VCaP (cell line): ENCODE results near the gene PRKACG.
"Not testable (repeated sequence)": the region's sequence is repeated elsewhere in the genome, so short reads cannot be mapped to it uniquely, and the experiment has no call there.

Experiments
- H3K27ac ChIP-seq: fragments of 450-650 bp; 2 replicates; pipeline ENCODE4 v1.5.1; 2017
- CTCF ChIP-seq: fragments of 450-650 bp; conservative IDR thresholded peaks from 2 replicates; pipeline ENCODE4 v1.5.1; 2017; ENCODE audit warnings: mild to moderate bottlenecking, moderate library complexity

Gene PRKACG

DNA sequence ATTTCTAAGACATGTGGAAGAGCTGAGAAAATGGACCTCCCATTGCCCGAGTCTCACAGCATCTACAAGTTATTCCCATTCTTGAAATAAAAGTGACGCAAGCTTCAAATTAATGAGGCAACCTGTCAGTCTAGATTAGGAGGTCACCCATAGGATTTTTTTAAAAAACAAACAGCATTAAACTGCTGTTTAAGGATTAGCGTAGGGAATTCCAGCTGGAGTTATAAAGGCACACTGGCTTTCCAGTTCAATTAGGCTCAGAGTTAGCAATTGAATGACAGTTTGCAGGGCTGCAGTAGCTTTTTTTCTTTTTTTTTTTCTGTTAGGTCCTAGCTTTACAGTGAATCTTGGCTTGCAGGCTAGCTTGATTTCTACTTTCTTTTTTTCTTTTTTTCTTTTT is 16.2 kb downstream of the PRKACG start:
- H3K27ac ChIP-seq = no peak overlapping the region
- no peak for TF ChIP-seq CTCF

DNA sequence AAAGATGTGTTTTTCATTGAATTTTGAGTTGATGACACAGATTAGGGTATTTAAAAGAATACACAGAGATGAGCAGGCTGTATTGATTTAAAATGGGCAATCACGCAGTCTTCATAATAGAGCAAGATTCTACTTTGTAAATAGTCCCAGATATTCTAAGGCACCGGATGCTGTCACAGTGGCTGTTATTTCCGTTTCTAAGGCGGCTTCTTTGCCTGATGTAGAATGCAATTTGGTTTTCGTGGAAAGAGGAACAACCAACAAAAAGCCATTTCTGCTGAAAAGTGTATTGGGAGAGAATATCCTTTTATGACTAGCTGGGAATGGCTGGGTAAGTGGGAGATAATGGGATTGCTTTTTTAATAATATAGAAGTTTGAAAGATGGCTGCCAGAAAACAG is 17.5 kb downstream of the PRKACG start:
- H3K27ac ChIP-seq = no peak overlapping the region
- TF ChIP-seq CTCF = no peak

- TF ChIP-seq CTCF = no peak
- H3K27ac ChIP-seq = no peak overlapping the region
These were observed 18.1 kb downstream of the PRKACG start for GRCh38 chr9:68995776-68996175.

GRCh38 chr9:68991457-68991856 is 22.5 kb downstream of the PRKACG start:
- no peak overlapping the region for H3K27ac ChIP-seq
- no peak for TF ChIP-seq CTCF

- not testable (repeated sequence) for H3K27ac ChIP-seq
These were observed 27.0 kb downstream of the PRKACG start for GRCh38 chr9:68986949-68987348.

- H3K27ac ChIP-seq = peak overlapping the region; percentile 78; the same call in 1 of the 2 replicates
- TF ChIP-seq CTCF = no peak
These were observed 30.1 kb downstream of the PRKACG start for GRCh38 chr9:68983522-68984424.

- H3K27ac ChIP-seq = peak overlapping the region; percentile 78
- no peak for TF ChIP-seq CTCF
These were observed 30.9 kb downstream of the PRKACG start for GRCh38 chr9:68983008-68983411.

DNA sequence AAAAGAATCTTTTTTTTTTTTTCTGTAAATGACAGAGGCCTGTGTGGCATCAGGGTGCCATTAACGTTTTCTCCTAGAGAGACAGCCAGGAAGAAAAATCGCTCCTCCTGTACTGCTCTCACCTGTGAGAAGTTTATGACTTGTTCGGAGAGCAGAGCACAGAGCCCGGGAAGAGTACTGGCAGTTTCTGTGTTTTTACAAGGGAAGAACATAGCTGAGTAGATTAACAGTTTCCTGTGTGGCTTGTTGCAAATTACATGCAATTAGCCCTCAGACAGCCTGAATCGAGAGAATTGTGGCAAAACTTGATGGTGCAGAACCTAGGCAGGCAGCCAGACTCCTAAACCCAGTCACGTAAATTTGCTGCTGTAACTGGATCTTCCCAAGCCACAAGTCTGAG is 32.1 kb downstream of the PRKACG start:
- H3K27ac ChIP-seq = peak overlapping the region; percentile 78
- TF ChIP-seq CTCF = no peak
